Esophagus (tissue), 2 donors: ENCODE measurements around the gene CD164L2. TPM values are rescaled to one million over a fixed set of nuclear protein-coding genes. Genes with fewer than 3 reads are reported as not detected.
"Not testable (repeated sequence)": the region's sequence is repeated elsewhere in the genome, so short reads cannot be mapped to it uniquely, and the experiment has no call there.

ENCODE experiments used
- H3K27ac ChIP-seq, 2 donors: one replicate each; pipeline ENCODE4 v1.5.1; 2013; ENCODE audit warnings: low read depth in 2 of 2, mild to moderate bottlenecking in 2 of 2, inconsistent platforms in 1 of 2, low read length in 1 of 2, moderate library complexity in 1 of 2
- H3K27me3 ChIP-seq, 2 donors: one replicate each; pipeline ENCODE4 v1.6.1; 2013; ENCODE audit warnings: low read length in 2 of 2, control low read depth in 1 of 2, mild to moderate bottlenecking in 1 of 2; ENCODE audit not compliant: insufficient read depth in 2 of 2, control insufficient read depth in 1 of 2
- H3K36me3 ChIP-seq, 2 donors: one replicate each; pipeline ENCODE4 v1.6.1; 2013; ENCODE audit warnings: low read length in 1 of 2; ENCODE audit not compliant: control insufficient read depth in 2 of 2, insufficient read depth in 2 of 2
- H3K4me1 ChIP-seq, 2 donors: one replicate each; pipeline ENCODE4 v1.6.1; 2013; ENCODE audit warnings: low read length in 1 of 2; ENCODE audit not compliant: control insufficient read depth in 2 of 2, insufficient read depth in 2 of 2
- H3K4me3 ChIP-seq, 2 donors: one replicate each; pipeline ENCODE4 v1.5.1; 2013; ENCODE audit warnings: low read length in 2 of 2, mild to moderate bottlenecking in 2 of 2, low read depth in 1 of 2, moderate library complexity in 1 of 2
- H3K9me3 ChIP-seq, 2 donors: one replicate each; pipeline ENCODE4 v1.6.1; 2013; ENCODE audit warnings: mild to moderate bottlenecking in 2 of 2, low read depth in 1 of 2, low read length in 1 of 2, moderate library complexity in 1 of 2; ENCODE audit not compliant: control insufficient read depth in 2 of 2, insufficient read depth in 1 of 2
- WGBS, 2 donors: extraction: QIAGEN DNeasy Blood & Tissue Kit; methylation state at CpG; one replicate each; pipeline ENCODE4 v1.1.7; 2013; 5-methylcytosine and 5-hydroxymethylcytosine counted together
- polyA plus RNA-seq, 2 donors: library from polyadenylated mRNA; stranded (reverse); fragments of 200-250 nt; gene quantifications; one replicate each; pipeline ENCODE4 v1.2.3, GENCODE V29; 2013
- donor health status: healthy with polysubstance abuse.
- donor health status: Bipolar disorder and iron deficiency.

CD164L2 gene
- 10 to 100 TPM; 10.5 to 14.5 TPM for polyA plus RNA-seq

DNA sequence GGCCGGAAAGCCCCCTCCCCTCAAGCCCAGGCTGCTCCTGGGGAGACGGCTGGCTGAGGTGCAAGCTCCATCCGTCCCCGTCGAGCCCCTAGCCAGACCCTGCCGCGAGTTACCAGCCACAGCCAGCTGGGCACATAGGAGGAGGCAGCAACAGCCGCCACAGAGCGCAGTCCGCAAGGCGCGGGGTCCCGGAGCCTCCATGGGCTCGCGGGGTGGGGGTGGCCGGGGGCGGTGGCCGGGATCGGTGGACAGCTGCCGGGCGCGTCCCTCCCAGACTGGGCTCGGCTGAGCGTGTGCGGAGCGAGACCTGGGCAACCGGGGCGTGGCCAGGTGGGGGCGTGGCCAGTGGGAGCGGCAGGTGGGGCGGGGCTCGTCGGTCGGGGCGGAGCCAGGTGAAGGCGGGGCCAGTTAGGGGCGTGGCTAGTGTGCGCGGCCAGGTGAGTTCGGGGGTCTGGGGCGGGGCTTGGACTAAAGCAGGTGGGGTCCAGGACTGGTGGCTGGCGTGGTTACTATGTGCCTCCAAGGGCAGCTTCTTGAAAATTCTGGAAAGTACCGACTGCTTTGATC, at the start of gene CD164L2:
TSS of gene CD164L2 (minus strand) at position 295 of the 567 bp plus-strand sequence. CDS start at position 201, 94 bp downstream.
- peak within 1 kb of the TSS; percentile 17 to 97 for H3K27ac ChIP-seq
- H3K4me1 ChIP-seq, result peaks cover 4 to 27% of the 10 kb centered on the region in 2 donors

DNA sequence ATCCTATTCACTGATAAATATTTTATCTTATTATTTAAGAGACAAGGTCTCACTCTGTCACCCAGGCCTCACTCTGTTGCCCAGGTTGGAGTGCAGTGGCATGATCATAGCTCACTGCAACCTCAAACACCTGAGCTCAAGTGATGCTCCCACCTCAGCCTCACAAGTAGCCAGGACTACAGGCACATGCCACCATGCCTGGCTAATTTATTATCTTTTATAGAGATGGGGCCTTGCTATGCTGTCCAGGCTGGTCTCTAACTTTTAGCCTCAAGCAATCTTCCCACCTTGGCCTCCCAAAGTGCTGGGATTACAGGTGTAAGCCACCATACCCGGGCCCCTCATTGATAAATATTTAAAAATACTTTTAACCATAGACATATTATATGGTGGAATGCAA, 49.6 kb upstream of the CD164L2 start:
- not testable (repeated sequence) for H3K27ac ChIP-seq, H3K4me3 ChIP-seq, H3K4me1 ChIP-seq, H3K36me3 ChIP-seq, H3K27me3 ChIP-seq, H3K9me3 ChIP-seq
- 81 to 90% methylated on average over 1 of the region's 1 CpG for WGBS, 2 donors

More for the DNA sequence above, at the start of gene CD164L2:
- H3K36me3 ChIP-seq, result no peaks in the 10 kb centered on the region
- peak within 1 kb of the TSS; percentile 46 to 54 for H3K4me3 ChIP-seq
- WGBS, 2 donors, result 12 to 16% methylated on average over 43 of the region's 43 CpGs
- no peaks in the 10 kb centered on the region for H3K9me3 ChIP-seq
- H3K27me3 ChIP-seq, result no peaks in the 10 kb centered on the region

DNA sequence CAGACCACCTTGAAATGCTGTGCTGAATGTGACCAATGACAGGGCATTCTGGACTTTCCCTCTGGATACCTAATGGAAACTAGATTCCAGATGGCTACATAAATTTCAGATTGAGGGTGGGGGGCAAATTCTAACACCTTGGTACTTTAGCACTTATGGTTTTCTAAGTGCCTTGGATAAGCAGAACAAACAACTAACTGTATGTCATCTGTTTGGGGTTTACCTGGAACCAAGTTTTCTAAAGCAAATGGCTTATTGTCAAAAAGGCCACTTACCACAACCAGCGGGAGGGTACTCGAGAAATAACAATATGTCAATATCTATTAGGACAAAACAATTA, 48.4 kb upstream of the CD164L2 start:
- peak overlapping the region; percentile 33 to 54 for H3K27ac ChIP-seq
- H3K9me3 ChIP-seq, result no peaks in the 10 kb centered on the region
- no peak overlapping the region for H3K4me3 ChIP-seq
- 87 to 88% methylated on average over 2 of the region's 2 CpGs for whole genome bisulfite sequencing, 2 donors
- H3K4me1 ChIP-seq, result peaks cover 3 to 4% of the 10 kb centered on the region in 2 donors
- H3K27me3 ChIP-seq, result no peaks in the 10 kb centered on the region
- H3K36me3 ChIP-seq, result peaks cover 0 to 7% of the 10 kb centered on the region in 2 donors

DNA sequence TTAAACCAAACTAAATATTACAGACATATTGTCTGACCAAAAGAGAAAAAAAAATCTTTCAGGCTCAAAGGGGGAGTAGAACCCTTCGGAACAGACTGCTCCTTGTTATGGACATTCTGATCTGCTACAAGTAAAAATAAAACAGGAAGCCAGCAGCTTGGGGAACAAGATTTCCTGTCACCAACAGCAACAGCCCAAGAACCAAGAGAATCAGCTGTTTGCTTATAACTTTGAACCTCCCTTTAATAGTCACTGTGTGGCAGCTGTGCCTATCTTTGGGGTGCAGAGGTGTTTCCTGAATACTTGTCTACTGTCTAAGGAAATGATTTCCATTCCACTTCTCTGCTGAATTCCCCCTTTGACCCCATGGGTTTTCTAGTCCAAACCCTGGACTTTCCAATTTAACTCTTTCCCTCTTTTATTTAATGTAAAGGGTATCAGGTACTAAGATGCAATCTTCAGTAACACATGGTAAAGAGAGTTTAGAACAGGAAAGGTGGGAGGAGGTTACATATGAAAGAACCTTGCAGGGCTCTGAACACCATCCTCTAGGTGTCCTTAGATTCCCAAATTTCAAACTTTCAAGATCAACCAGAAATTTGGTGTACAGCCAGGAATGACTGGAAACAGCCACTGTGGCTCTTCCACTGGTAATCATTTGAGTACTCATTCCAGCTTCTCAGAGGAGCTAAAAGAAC, 47.9 kb upstream of the CD164L2 start:
- H3K4me1 ChIP-seq, result peaks cover 1 to 2% of the 10 kb centered on the region in 2 donors
- WGBS, 2 donors, result 26 to 33% methylated on average over 1 of the region's 1 CpG

DNA sequence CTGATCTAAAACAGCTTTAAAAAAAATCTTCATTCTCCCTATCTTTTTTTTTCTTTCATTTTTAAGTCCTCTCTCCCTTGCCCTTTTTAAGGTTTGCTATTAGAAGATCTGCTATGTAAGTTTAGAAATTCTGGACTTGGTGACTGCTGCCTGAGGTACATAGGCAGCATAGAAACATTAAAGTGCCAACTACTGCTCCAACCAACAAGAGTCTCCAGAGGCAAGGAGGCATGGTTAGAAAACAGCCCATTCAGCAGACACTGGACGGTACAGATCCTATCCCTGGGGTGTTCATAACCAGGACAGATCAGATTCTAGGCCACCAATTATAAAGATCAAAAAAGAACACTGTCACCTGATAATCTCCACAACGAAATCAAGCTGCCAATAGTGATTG, 45.9 kb upstream of the CD164L2 start:
- WGBS, 2 donors, result 21 to 29% methylated on average over 2 of the region's 2 CpGs
- Histone ChIP-seq H3K27ac (peak overlapping the region; percentile 63 to 78), H3K36me3 (peaks cover 1 to 9% of the 10 kb centered on the region in 2 donors), H3K9me3 (no peaks in the 10 kb centered on the region), H3K4me1 (peaks cover 0 to 2% of the 10 kb centered on the region in 2 donors), H3K4me3 (no peak overlapping the region), H3K27me3 (no peaks in the 10 kb centered on the region)

More for the DNA sequence above, 47.9 kb upstream of the CD164L2 start:
- Histone ChIP-seq H3K27ac (peak overlapping the region; percentile 33 to 54), H3K27me3 (no peaks in the 10 kb centered on the region), H3K36me3 (peaks cover 0 to 7% of the 10 kb centered on the region in 2 donors), H3K4me3 (no peak overlapping the region), H3K9me3 (no peaks in the 10 kb centered on the region)

DNA sequence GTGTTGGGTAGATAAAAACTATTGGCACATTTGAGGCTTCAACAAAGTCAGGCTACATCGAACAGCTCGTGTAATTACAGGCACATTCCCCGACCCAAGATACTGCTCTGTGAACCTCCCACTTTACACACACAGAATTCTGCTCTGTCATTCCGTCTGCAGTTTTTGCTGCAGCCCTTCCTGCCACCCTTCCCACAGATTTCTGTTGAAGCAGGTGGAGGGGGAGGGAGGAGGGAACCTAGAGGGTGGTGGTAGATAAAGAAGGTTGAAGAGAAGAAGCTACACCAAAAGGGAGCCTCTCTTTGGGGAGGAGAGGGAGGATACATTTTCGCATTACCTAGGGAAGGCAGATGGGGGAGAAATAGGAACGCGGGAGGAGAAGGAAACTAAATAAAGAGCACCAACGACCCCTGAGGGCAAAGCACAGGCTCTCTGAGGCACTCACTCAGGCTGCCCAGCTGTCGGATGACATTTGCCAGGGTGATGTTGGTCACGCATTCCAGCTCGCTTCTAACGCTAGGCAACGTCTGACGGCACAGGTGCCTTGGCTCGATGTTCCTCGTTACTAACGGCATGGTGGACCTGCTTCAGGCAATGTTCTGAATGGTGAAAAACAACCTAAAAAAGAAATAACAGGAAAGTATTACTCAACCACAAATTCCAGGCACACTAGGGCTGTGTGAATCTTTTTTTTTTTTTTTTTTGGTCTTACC, 45.3 kb upstream of the CD164L2 start:
- Histone ChIP-seq H3K9me3 (no peaks in the 10 kb centered on the region), H3K36me3 (peaks cover 4 to 9% of the 10 kb centered on the region in 2 donors), H3K4me1 (peaks cover 0 to 2% of the 10 kb centered on the region in 2 donors), H3K27ac (peak overlapping the region; percentile 43 to 67), H3K27me3 (no peaks in the 10 kb centered on the region), H3K4me3 (no peak overlapping the region)
- WGBS, 2 donors, result 23 to 41% methylated on average over 15 to 17 of the region's 17 CpGs

DNA sequence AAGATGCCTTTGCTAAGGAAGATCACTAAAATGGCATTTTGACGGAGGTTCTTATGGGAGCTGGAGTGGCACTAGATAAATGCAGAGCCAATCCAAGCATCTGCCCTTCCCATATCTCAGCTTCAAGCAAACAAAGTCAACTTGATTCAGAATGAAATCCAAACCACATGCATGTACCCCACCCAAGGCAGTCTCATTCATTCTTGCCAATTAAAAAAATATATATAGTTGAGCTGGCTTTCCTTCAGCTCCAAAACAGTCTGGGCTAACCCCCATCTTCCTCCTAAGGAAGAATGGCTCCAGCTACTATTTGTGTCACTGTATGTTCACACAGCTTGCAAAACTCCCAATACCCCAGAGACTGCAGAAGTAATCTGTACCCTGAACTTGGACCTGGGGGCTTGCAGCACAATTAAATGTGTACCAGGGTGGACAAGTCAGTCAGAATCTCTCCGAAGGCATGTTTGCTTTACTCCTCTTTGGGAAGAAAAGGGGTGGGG, 44.7 kb upstream of the CD164L2 start:
- no peak overlapping the region for H3K4me3 ChIP-seq
- no peaks in the 10 kb centered on the region for H3K27me3 ChIP-seq
- H3K27ac ChIP-seq, result peak overlapping the region; percentile 43 to 67
- 63 to 69% methylated on average over 2 of the region's 2 CpGs for WGBS, 2 donors
- H3K4me1 ChIP-seq, result peaks cover 0 to 2% of the 10 kb centered on the region in 2 donors
- peaks cover 4 to 9% of the 10 kb centered on the region in 2 donors for H3K36me3 ChIP-seq
- H3K9me3 ChIP-seq, result no peaks in the 10 kb centered on the region

DNA sequence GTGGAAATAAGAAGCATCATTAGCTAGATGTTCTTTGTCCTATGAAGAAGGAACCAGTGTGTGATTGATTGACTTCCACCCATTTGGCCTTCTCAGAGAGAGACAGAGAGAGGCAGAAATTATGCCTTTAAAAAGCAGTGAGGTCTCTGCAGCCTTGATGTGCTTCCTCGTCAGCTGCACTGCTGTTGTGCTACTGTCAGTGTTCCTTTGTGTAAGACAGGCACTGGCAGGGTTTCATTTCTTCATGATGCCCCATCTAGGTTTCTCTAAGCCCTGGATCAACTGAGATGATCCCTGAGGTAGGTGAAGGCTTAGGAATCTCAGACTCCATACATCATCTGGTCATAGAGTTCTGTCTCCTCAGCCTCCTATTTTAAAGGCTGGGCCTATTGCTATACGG, 44.2 kb upstream of the CD164L2 start:
- Histone ChIP-seq H3K4me1 (no peaks in the 10 kb centered on the region), H3K4me3 (no peak overlapping the region), H3K36me3 (peaks cover 4 to 9% of the 10 kb centered on the region in 2 donors), H3K9me3 (no peaks in the 10 kb centered on the region), H3K27ac (peak overlapping the region; percentile 64 to 67), H3K27me3 (no peaks in the 10 kb centered on the region)
- WGBS, 2 donors, result 54% methylated on average over 2 of the region's 2 CpGs

DNA sequence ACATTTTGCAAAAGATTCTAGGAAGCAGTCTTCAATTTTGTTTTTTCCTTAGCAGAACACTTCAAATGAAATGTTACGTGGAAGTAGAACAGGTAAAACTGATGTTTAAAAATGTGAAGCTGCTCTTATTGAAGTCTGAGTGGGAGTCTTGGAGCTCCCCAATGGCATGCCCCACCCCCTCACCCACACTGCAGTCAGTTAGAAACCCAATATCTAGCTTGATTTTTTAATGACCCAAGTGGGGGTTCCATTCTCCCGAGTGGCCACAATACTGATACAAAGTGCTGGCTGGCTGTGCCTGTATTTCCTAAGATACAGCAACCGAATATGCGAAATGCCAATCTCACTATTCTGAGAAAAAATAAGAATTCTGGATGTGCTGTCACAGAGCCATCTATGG, 40.6 kb upstream of the CD164L2 start:
- Histone ChIP-seq H3K27me3 (no peaks in the 10 kb centered on the region), H3K4me1 (no peaks in the 10 kb centered on the region), H3K9me3 (no peaks in the 10 kb centered on the region), H3K4me3 (no peak overlapping the region), H3K36me3 (peaks cover 4 to 9% of the 10 kb centered on the region in 2 donors), H3K27ac (no peak overlapping the region)
- 89 to 91% methylated on average over 4 of the region's 4 CpGs for WGBS, 2 donors
